Activated CD4-positive, alpha-beta memory T cell treated with anti-CD3 and anti-CD28 coated beads for 36 hours (primary cell): ENCODE measurements around the gene ICAM4. TPM values are rescaled to one million over a fixed set of nuclear protein-coding genes. Genes with fewer than 3 reads are reported as not detected.
"Not testable (repeated sequence)": the region's sequence is repeated elsewhere in the genome, so short reads cannot be mapped to it uniquely, and the experiment has no call there.

ENCODE experiments used
- CTCF ChIA-PET: fragments of 350-600 bp; sonication (Branson Sonifier 250); formaldehyde crosslinking; loops from one replicate; lab custom pipeline; 2021; ENCODE audit warnings: antibody characterized with exemption, inconsistent platforms; lab: Charles Lee
- POLR2A ChIA-PET: fragments of 350-600 bp; sonication (Branson Sonifier 250); formaldehyde crosslinking; loops from one replicate; lab custom pipeline; 2021; ENCODE audit warnings: antibody characterized with exemption; lab: Charles Lee
- DNase-seq: peaks from one replicate; pipeline ENCODE4 v3.0.0-alpha.2; 2020
- H3K27ac Mint-ChIP-seq: one replicate; pipeline ENCODE4 v1.8.0; 2021; ENCODE audit warnings: mixed read lengths
- H3K27me3 Mint-ChIP-seq: one replicate; pipeline ENCODE4 v1.8.0; 2021; ENCODE audit warnings: mixed read lengths
- H3K36me3 Mint-ChIP-seq: one replicate; pipeline ENCODE4 v1.8.0; 2021; ENCODE audit warnings: mixed read lengths
- H3K4me1 Mint-ChIP-seq: one replicate; pipeline ENCODE4 v1.8.0; 2021; ENCODE audit warnings: low read depth, mixed read lengths
- H3K4me3 Mint-ChIP-seq: one replicate; pipeline ENCODE4 v1.8.0; 2021; ENCODE audit warnings: mild to moderate bottlenecking, mixed read lengths
- H3K9me3 Mint-ChIP-seq: one replicate; pipeline ENCODE4 v1.8.0; 2021; ENCODE audit warnings: mixed read lengths
- intact Hi-C: fragments of 100-400 bp; cut with micrococcal nuclease; formaldehyde crosslinking; loops from one replicate; pipeline ENCODE4 v1.15.1; 2023
- total RNA-seq, 2 experiments: library from RNA; stranded (reverse); gene quantifications; one replicate each; pipeline ENCODE4 v1.2.3, GENCODE V29; 2021

The ICAM4 gene
- total RNA-seq, 2 experiments from 2014 or later, result 0.34 to 0.59 TPM

DNA sequence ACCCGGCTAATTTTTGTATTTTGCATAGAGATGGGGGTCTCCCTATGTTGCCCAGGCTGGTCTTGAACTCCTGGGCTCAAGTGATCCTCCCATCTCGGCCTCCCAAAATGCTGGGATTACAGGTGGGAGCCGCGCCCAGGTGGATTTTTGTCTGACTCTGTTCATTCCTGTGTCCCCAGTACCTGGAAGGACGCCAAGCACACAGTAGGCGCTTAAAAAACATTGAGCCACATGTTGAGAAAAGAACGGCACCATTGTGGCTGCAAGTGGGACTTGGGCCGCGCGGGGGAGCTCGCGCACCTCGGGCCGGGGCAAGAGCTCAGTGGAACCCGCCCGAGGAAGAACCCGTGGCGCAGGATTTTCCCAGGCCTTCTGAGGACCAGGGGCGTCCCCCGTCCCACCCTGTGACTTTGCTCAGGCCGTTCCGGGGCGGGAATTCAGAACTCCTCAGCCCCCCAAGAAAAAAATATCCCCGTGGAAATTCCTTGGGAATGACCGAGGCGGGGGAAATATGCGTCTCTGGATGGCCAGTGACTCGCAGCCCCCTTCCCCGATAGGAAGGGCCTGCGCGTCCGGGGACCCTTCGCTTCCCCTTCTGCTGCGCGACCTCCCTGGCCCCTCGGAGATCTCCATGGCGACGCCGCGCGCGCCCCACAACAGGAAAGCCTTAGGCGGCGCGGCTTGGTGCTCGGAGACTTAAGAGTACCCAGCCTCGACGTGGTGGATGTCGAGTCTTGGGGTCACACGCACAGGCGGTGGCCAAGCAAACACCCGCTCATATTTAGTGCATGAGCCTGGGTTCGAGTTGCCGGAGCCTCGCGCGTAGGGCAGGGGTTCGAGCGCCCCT is 17.2 kb upstream of the ICAM4 start:
- DNase-seq, result peak; percentile 93
- peaks cover 15% of the 10 kb centered on the region for H3K36me3 Mint-ChIP-seq
- ChIA-PET POLR2A (interaction anchor here (0.5 to 4.7 kb wide), 9 partner anchors 9 to 123 kb away, joined by 3 to 69 read pairs (median 10); partner anchors contain the start of genes ICAM4, ICAM5 and RAVER1), CTCF (interaction anchor here (0.6 to 6.5 kb wide), 28 partner anchors 9 to 863 kb away, joined by 3 to 212 read pairs (median 6); partner anchors contain the start of genes CDC37, FDX2, ICAM4 and ICAM5)
- peak overlapping the region; percentile 89 for H3K27ac Mint-ChIP-seq
- peak overlapping the region; percentile 85 for H3K4me3 Mint-ChIP-seq
- H3K27me3 Mint-ChIP-seq, result no peaks in the 10 kb centered on the region
- peaks cover 30% of the 10 kb centered on the region for H3K4me1 Mint-ChIP-seq
- no peaks in the 10 kb centered on the region for H3K9me3 Mint-ChIP-seq
- intact Hi-C loops, result loop anchor here (1.0 to 2.0 kb wide), 4 partner anchors 17 to 120 kb away; partner anchors contain the start of genes ICAM4, ICAM5 and TYK2

DNA sequence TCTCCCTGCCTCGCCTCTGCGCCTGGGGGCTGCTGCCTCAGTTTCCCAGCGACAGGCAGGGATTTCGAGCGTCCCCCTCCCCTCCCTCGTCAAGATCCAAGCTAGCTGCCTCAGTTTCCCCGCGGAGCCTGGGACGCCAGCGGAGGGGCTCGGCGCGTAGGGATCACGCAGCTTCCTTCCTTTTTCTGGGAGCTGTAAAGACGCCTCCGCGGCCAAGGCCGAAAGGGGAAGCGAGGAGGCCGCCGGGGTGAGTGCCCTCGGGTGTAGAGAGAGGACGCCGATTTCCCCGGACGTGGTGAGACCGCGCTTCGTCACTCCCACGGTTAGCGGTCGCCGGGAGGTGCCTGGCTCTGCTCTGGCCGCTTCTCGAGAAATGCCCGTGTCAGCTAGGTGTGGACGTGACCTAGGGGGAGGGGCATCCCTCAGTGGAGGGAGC is 16.6 kb upstream of the ICAM4 start:
- CTCF ChIA-PET, result interaction anchor here (0.8 to 6.5 kb wide), 26 partner anchors 10 to 213 kb away, joined by 3 to 212 read pairs (median 6); partner anchors contain the start of genes CDC37, ICAM4, ICAM5 and RAVER1
- Mint-ChIP-seq H3K4me3 (peak overlapping the region; percentile 85), H3K27ac (peak overlapping the region; percentile 89), H3K9me3 (no peaks in the 10 kb centered on the region), H3K27me3 (no peaks in the 10 kb centered on the region), H3K4me1 (peaks cover 35% of the 10 kb centered on the region), H3K36me3 (peaks cover 19% of the 10 kb centered on the region)
- intact Hi-C loops, result loop anchor here (1.0 to 2.0 kb wide), 2 partner anchors 16 to 111 kb away; partner anchors contain the start of genes ICAM4 and TYK2
- POLR2A ChIA-PET, result interaction anchor here (0.5 to 4.7 kb wide), 17 partner anchors 10 to 158 kb away, joined by 3 to 69 read pairs (median 6); partner anchors contain the start of genes ICAM4, ICAM5, MRPL4 and RAVER1
- DNase-seq, result peak; percentile 91

DNA sequence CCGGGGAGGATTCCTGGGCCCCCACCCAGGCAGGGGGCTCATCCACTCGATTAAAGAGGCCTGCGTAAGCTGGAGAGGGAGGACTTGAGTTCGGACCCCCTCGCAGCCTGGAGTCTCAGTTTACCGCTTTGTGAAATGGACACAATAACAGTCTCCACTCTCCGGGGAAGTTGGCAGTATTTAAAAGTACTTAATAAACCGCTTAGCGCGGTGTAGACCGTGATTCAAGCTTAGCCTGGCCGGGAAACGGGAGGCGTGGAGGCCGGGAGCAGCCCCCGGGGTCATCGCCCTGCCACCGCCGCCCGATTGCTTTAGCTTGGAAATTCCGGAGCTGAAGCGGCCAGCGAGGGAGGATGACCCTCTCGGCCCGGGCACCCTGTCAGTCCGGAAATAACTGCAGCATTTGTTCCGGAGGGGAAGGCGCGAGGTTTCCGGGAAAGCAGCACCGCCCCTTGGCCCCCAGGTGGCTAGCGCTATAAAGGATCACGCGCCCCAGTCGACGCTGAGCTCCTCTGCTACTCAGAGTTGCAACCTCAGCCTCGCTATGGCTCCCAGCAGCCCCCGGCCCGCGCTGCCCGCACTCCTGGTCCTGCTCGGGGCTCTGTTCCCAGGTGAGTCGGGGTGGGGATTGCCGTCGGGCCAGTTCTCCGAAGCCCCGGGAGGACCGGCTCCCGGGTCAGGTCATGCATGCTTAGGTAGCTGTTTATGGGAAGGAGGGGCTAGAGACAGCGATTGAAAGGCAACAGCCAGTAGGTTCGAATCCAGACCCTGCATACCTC is 15.9 kb upstream of the ICAM4 start, which contains the start of gene ICAM1:
ICAM1 (plus strand) TSS at position 505 of the 779 bp plus-strand sequence; CDS start at position 545, 40 bp downstream.
- DNase-seq, result peak; percentile 89
- intact Hi-C loops, result loop anchor here (1.0 to 2.0 kb wide), 4 partner anchors 11 to 110 kb away; partner anchors contain the start of genes ICAM4, RAVER1 and TYK2
- Mint-ChIP-seq H3K4me1 (peaks cover 35% of the 10 kb centered on the region), H3K4me3 (peak within 1 kb of the TSS; percentile 85), H3K9me3 (no peaks in the 10 kb centered on the region), H3K27ac (peak within 1 kb of the TSS; percentile 89), H3K27me3 (no peaks in the 10 kb centered on the region), H3K36me3 (peaks cover 19% of the 10 kb centered on the region)
- ChIA-PET POLR2A (interaction anchor here (0.6 to 4.7 kb wide), 21 partner anchors 9 to 397 kb away, joined by 3 to 69 read pairs (median 5); partner anchors contain the start of genes DNMT1, ICAM4, ICAM5 and MRPL4), CTCF (interaction anchor here (0.6 to 6.5 kb wide), 28 partner anchors 10 to 213 kb away, joined by 3 to 212 read pairs (median 6); partner anchors contain the start of genes CDC37, ICAM4, ICAM5 and TYK2)

DNA sequence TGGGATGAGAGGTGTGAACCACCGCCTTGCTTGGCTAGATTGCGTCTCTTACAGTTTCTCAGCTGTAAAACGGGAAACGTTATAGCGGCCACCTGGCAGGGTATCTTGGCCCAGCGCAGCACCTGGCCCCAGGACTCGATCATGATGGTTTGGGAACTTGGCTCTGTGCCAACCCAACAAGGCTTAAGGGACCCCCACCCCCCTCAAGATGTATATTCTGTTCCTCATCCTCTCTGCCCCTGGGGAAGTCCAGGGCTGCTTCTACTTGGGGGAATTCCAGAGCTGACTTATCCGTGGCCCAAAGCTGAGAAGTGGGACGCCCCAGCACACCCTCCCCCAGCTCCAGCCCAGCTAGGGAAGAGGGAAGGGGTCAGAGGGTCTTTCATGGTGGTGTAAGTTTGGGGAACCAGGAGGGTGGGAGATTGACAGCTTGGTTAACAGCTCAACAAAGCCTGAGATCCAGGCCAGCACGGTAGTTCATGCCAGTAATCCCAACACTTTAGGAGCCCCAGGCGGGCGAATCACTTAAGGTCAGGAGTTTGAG is 15.1 kb upstream of the ICAM4 start:
- H3K4me3 Mint-ChIP-seq, result peak overlapping the region; percentile 85
- intact Hi-C loops, result loop anchor here (1.0 to 2.0 kb wide), 3 partner anchors 11 to 109 kb away; partner anchors contain the start of genes RAVER1 and TYK2
- H3K9me3 Mint-ChIP-seq, result no peaks in the 10 kb centered on the region
- ChIA-PET CTCF (interaction anchor here (0.8 to 6.5 kb wide), 19 partner anchors 12 to 212 kb away, joined by 3 to 212 read pairs (median 6); partner anchors contain the start of genes CDC37, ICAM4, ICAM5 and TYK2), POLR2A (interaction anchor here (0.6 to 4.7 kb wide), 20 partner anchors 9 to 396 kb away, joined by 3 to 69 read pairs (median 5); partner anchors contain the start of genes CDC37, DNMT1, ICAM4 and ICAM5)
- peaks cover 19% of the 10 kb centered on the region for H3K36me3 Mint-ChIP-seq
- DNase-seq, result peak; percentile 66
- H3K4me1 Mint-ChIP-seq, result peaks cover 35% of the 10 kb centered on the region
- no peaks in the 10 kb centered on the region for H3K27me3 Mint-ChIP-seq
- H3K27ac Mint-ChIP-seq, result peak overlapping the region; percentile 89

DNA sequence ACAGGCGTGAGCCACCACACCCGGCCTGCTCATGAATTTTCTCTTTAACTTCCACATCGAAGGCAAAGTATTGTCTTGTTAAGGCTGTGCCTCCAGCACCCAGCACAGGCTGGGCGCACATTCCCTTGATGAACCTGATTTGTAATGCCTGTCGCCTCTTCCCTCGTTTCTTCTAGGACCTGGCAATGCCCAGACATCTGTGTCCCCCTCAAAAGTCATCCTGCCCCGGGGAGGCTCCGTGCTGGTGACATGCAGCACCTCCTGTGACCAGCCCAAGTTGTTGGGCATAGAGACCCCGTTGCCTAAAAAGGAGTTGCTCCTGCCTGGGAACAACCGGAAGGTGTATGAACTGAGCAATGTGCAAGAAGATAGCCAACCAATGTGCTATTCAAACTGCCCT is 12.2 kb upstream of the ICAM4 start:
- H3K9me3 Mint-ChIP-seq, result no peaks in the 10 kb centered on the region
- DNase-seq, result no peak
- peaks cover 33% of the 10 kb centered on the region for H3K36me3 Mint-ChIP-seq
- ChIA-PET POLR2A (no interaction called here), CTCF (interaction anchor here (1.0 to 1.5 kb wide), 3 partner anchors 15 to 114 kb away, joined by 3 to 6 read pairs (median 3); no protein-coding TSS in a partner anchor)
- peak overlapping the region; percentile 35 for H3K27ac Mint-ChIP-seq
- H3K4me1 Mint-ChIP-seq, result peaks cover 41% of the 10 kb centered on the region
- no peak overlapping the region for H3K4me3 Mint-ChIP-seq
- intact Hi-C loops, result no loop called here
- no peaks in the 10 kb centered on the region for H3K27me3 Mint-ChIP-seq

DNA sequence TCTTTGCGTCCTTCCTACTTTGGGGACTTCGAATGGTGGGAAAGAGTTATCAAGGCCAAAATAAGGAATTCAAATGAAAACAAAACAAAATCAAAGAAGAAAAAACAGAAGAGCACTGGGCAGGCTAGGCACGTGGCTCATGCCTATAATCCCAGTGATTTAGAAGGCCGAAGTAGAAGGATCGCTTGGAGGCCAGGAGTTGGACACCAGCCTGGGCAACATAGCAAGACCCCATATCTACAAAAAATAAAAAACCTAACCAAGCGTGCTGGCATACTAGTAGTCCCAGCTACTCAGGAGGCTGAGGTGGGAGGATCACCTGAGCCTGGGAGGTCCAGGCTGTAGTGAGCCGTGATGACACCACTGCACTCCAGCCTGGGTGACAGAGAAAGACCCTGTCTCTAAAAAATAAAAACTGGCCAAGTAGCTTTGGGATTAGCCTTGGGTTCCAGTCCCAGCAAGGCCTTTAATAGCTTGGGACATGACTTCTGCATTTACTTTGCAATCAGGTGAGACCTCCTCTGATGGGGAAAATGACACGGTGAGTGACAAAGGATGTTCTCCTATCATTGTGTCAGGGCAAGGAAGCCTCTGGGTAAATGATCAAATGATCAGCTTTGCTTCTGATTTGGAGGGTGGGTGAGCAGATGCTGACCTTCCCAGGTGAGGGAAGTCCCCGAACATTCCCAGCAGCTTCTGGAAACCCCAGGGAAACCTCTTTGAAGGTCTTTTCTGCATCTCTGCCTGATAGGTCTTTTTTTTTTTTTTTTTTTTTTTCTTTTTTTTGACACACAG is 8.8 kb upstream of the ICAM4 start:
- intact Hi-C loops, result no loop called here
- Mint-ChIP-seq H3K27me3 (no peaks in the 10 kb centered on the region), H3K4me3 (no peak overlapping the region), H3K36me3 (peaks cover 38% of the 10 kb centered on the region), H3K4me1 (peaks cover 25% of the 10 kb centered on the region), H3K9me3 (no peaks in the 10 kb centered on the region), H3K27ac (no peak overlapping the region)
- no peak for DNase-seq
- ChIA-PET POLR2A (interaction anchor here (0.5 to 1.3 kb wide), 4 partner anchors 9 to 129 kb away, joined by 3 to 4 read pairs (median 4); partner anchors contain the start of gene ICAM4), CTCF (interaction anchor here (0.6 to 1.1 kb wide), 3 partner anchors 8 to 113 kb away, joined by 3 to 4 read pairs (median 3); no protein-coding TSS in a partner anchor)

DNA sequence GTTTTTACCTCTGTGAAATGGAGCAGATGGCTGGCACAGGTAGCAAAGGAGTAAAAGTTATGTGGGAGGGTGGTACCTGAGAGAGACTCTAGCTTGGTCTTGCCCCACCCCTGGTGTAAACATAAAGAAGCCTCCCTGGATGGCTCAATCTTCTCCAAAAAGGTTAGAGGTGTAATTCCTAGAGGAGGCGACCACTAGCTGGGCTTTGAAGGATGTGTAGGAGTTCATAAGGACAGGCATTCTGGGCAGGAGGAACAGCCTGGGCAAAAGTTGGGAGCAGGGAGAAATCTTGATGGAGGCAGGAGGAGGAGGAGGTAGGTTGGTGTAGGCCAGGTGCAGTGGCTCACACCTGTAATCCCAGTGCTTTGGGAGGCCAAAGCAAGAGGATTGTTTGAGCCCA is 7.8 kb upstream of the ICAM4 start:
- ChIA-PET POLR2A (interaction anchor here (2.4 kb wide), 1 partner anchor 8 kb away, joined by 15 read pairs; the partner anchor contains the start of gene ICAM1), CTCF (interaction anchor here (0.6 to 0.9 kb wide), 2 partner anchors 110 to 125 kb away, joined by 3 read pairs; no protein-coding TSS in a partner anchor)
- Mint-ChIP-seq H3K9me3 (no peaks in the 10 kb centered on the region), H3K27ac (no peak overlapping the region), H3K27me3 (no peaks in the 10 kb centered on the region), H3K4me1 (peaks cover 21% of the 10 kb centered on the region), H3K4me3 (no peak overlapping the region), H3K36me3 (peaks cover 44% of the 10 kb centered on the region)
- DNase-seq, result no peak
- intact Hi-C loops, result no loop called here

DNA sequence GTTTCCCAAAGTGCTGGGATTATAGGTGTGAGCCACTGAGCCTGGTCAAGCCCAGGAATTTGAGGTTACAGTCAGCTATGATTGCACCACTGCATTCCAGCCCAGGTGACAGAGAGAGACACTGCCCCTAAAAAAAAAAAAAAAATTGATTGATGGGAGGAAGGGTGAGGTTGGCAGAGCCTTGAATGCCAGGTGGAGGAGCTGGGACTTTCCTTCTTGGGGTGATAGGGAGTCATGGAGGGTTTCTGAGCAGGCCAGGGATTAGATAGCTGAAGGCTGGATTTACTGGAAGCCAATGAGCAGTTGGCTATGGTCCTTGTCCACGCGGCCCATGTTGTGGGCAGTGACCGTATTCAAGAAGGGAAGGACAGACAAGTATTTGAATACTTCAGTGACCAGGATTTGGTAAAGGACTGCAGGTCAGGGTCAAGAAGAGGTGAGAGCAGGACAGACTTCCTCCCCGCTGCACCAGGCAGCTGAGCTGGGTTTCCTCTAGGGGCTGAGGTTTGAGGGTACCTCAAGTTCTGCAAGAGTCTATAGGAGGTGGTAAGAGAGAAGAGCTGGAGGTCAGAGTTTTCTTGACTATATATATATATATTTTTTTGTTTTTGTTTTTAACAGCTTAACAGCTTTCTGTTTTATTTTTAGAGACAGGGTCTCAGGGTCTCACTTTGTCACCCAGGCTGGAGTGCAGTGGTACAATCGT is 6.9 kb upstream of the ICAM4 start:
- CTCF ChIA-PET, result interaction anchor here (0.6 to 1.7 kb wide), 6 partner anchors 10 to 231 kb away, joined by 3 to 9 read pairs (median 4); partner anchors contain the start of gene ICAM1

DNA sequence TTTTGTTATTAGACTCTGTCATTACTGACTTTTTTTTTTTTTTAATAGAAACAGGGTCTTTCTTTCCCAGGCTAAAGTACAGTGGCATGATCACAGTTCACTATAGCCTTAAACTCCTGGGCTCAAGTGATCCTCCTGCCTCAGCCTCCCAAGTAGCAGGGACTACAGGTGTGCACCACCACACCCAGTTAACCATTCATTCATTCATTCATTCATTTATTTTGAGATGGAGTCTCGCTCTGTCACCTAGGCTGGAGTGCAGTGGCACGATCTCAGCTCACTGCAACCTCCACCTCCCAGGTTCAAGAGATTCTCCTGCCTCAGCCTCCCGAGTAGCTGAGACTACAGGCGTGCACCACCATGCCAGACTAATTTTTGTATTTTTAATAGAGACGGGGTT is 4.7 kb upstream of the ICAM4 start:
- CTCF ChIA-PET, result interaction anchor here (1.6 kb wide), 1 partner anchor 12 kb away, joined by 3 read pairs; no protein-coding TSS in a partner anchor
- H3K27ac Mint-ChIP-seq, POLR2A ChIA-PET, H3K27me3 Mint-ChIP-seq, H3K9me3 Mint-ChIP-seq, intact Hi-C loops, H3K4me3 Mint-ChIP-seq, DNase-seq: not testable (repeated sequence)
- peaks cover 59% of the 10 kb centered on the region for H3K36me3 Mint-ChIP-seq
- peaks cover 30% of the 10 kb centered on the region for H3K4me1 Mint-ChIP-seq

More for the DNA sequence above, 6.9 kb upstream of the ICAM4 start:
- Mint-ChIP-seq H3K36me3 (peaks cover 45% of the 10 kb centered on the region), H3K9me3 (no peaks in the 10 kb centered on the region), H3K27ac (no peak overlapping the region), H3K4me3 (no peak overlapping the region), H3K27me3 (no peaks in the 10 kb centered on the region), H3K4me1 (peaks cover 14% of the 10 kb centered on the region)
- POLR2A ChIA-PET, result interaction anchor here (0.5 to 2.4 kb wide), 3 partner anchors 9 to 464 kb away, joined by 3 to 15 read pairs (median 4); partner anchors contain the start of gene ICAM1
- intact Hi-C loops, result no loop called here
- no peak for DNase-seq
